Measurements from ENCODE around the gene CDC34. TPM values are rescaled to one million over a fixed set of nuclear protein-coding genes. Genes with fewer than 3 reads are reported as not detected.

The CDC34 gene
- total RNA-seq, 1 donor from 2014 or later, result 42.5 TPM

- H3K36me3 ChIP-seq, result no peaks in the 10 kb centered on the region
- Mint-ChIP-seq H3K27me3 (ENCODE audit: insufficient read depth, low read depth) (peaks cover 25% of the 10 kb centered on the region), H3K4me3 (no peak overlapping the region), H3K27ac (no peak overlapping the region), H3K9me3 (peaks cover 8% of the 10 kb centered on the region), H3K36me3 (peaks cover 7% of the 10 kb centered on the region), H3K4me1 (peaks cover 9% of the 10 kb centered on the region)
- no peaks in the 10 kb centered on the region for H3K79me2 ChIP-seq (ENCODE audit: low read depth)
- H2AFZ ChIP-seq (replicated peaks), result no peak overlapping the region
- H3F3A ChIP-seq (ENCODE audit: low read depth), result peaks cover 23% of the 10 kb centered on the region
- H3K27me3 ChIP-seq, result peaks cover 58% of the 10 kb centered on the region
- no peak for DNase-seq (ENCODE audit: low spot score)
- no peaks in the 10 kb centered on the region for H3K9me3 ChIP-seq (ENCODE audit: low read depth)
- no peak overlapping the region for H3K27ac ChIP-seq
- H3K4me1 ChIP-seq, result no peaks in the 10 kb centered on the region
- no peak overlapping the region for H3K4me3 ChIP-seq
- peak overlapping the region; percentile 69 for H3K4me2 ChIP-seq
- H3K9ac ChIP-seq, result no peak overlapping the region
- TF ChIP-seq EZH2phosphoT487 (IDR thresholded peaks at IDR 0.05), result no peak
- TF ChIP-seq CTCF (IDR thresholded peaks at IDR 0.05), result no peak
- no peak for TF ChIP-seq EZH2 (IDR thresholded peaks at IDR 0.05)
- peaks cover 18% of the 10 kb centered on the region for H4K20me1 ChIP-seq (ENCODE audit: low read depth)
Observed at GRCh38 chr19:496986-497385, 34.6 kb upstream of the CDC34 start.

GRCh38 chr19:497491-497868, 34.1 kb upstream of the CDC34 start:
- Histone ChIP-seq H3K4me2 (peak overlapping the region; percentile 69), H3K9me3 (ENCODE audit: low read depth) (no peaks in the 10 kb centered on the region), H3K79me2 (ENCODE audit: low read depth) (no peaks in the 10 kb centered on the region), H3K36me3 (no peaks in the 10 kb centered on the region), H3K4me1 (no peaks in the 10 kb centered on the region), H3K27me3 (peaks cover 59% of the 10 kb centered on the region), H3K9ac (no peak overlapping the region), H4K20me1 (ENCODE audit: low read depth) (peaks cover 18% of the 10 kb centered on the region), H3K4me3 (peak overlapping the region; percentile 24), H3F3A (ENCODE audit: low read depth) (peaks cover 20% of the 10 kb centered on the region), H3K27ac (no peak overlapping the region), H2AFZ (replicated peaks) (no peak overlapping the region)
- H3K9me3 Mint-ChIP-seq, result peaks cover 8% of the 10 kb centered on the region
- peaks cover 10% of the 10 kb centered on the region for H3K4me1 Mint-ChIP-seq
- H3K27me3 Mint-ChIP-seq (ENCODE audit: insufficient read depth, low read depth), result peaks cover 27% of the 10 kb centered on the region
- H3K27ac Mint-ChIP-seq, result no peak overlapping the region
- no peak for TF ChIP-seq EZH2 (IDR thresholded peaks at IDR 0.05)
- TF ChIP-seq EZH2phosphoT487 (IDR thresholded peaks at IDR 0.05), result peak; percentile 74
- no peak for DNase-seq (ENCODE audit: low spot score)
- H3K4me3 Mint-ChIP-seq, result no peak overlapping the region
- peaks cover 7% of the 10 kb centered on the region for H3K36me3 Mint-ChIP-seq

- H3K9ac ChIP-seq, result no peak overlapping the region
- Mint-ChIP-seq H3K4me3 (peak overlapping the region; percentile 60), H3K4me1 (peaks cover 13% of the 10 kb centered on the region), H3K27ac (no peak overlapping the region), H3K36me3 (peaks cover 7% of the 10 kb centered on the region), H3K9me3 (peaks cover 6% of the 10 kb centered on the region), H3K27me3 (ENCODE audit: insufficient read depth, low read depth) (peaks cover 27% of the 10 kb centered on the region)
- H3K36me3 ChIP-seq, result no peaks in the 10 kb centered on the region
- H2AFZ ChIP-seq (replicated peaks), result no peak overlapping the region
- no peak overlapping the region for H3K27ac ChIP-seq
- H3K4me1 ChIP-seq, result no peaks in the 10 kb centered on the region
- H3K79me2 ChIP-seq (ENCODE audit: low read depth), result no peaks in the 10 kb centered on the region
- peaks cover 20% of the 10 kb centered on the region for H3F3A ChIP-seq (ENCODE audit: low read depth)
- DNase-seq (ENCODE audit: low spot score), result no peak
- H3K9me3 ChIP-seq (ENCODE audit: low read depth), result no peaks in the 10 kb centered on the region
- H3K4me2 ChIP-seq, result peak overlapping the region; percentile 69
- H3K4me3 ChIP-seq, result peak overlapping the region; percentile 24
- H4K20me1 ChIP-seq (ENCODE audit: low read depth), result peaks cover 18% of the 10 kb centered on the region
- peaks cover 63% of the 10 kb centered on the region for H3K27me3 ChIP-seq
- peak; percentile 83 for TF ChIP-seq EZH2phosphoT487 (IDR thresholded peaks at IDR 0.05)
- TF ChIP-seq EZH2 (IDR thresholded peaks at IDR 0.05), result peak; percentile 85
- TF ChIP-seq CTCF (IDR thresholded peaks at IDR 0.05), result no peak
Observed at GRCh38 chr19:497869-498510, 33.6 kb upstream of the CDC34 start.

- Histone ChIP-seq H3F3A (ENCODE audit: low read depth) (peaks cover 20% of the 10 kb centered on the region), H4K20me1 (ENCODE audit: low read depth) (peaks cover 18% of the 10 kb centered on the region), H3K4me2 (no peak overlapping the region), H3K4me1 (no peaks in the 10 kb centered on the region), H3K27me3 (peaks cover 63% of the 10 kb centered on the region), H3K36me3 (no peaks in the 10 kb centered on the region), H3K4me3 (no peak overlapping the region), H3K79me2 (ENCODE audit: low read depth) (no peaks in the 10 kb centered on the region), H3K9me3 (ENCODE audit: low read depth) (no peaks in the 10 kb centered on the region), H2AFZ (replicated peaks) (no peak overlapping the region), H3K9ac (no peak overlapping the region), H3K27ac (no peak overlapping the region)
- peaks cover 7% of the 10 kb centered on the region for H3K36me3 Mint-ChIP-seq
- H3K27me3 Mint-ChIP-seq (ENCODE audit: insufficient read depth, low read depth), result peaks cover 27% of the 10 kb centered on the region
- TF ChIP-seq CTCF (IDR thresholded peaks at IDR 0.05), result no peak
- TF ChIP-seq EZH2 (IDR thresholded peaks at IDR 0.05), result no peak
- TF ChIP-seq EZH2phosphoT487 (IDR thresholded peaks at IDR 0.05), result no peak
- H3K27ac Mint-ChIP-seq, result no peak overlapping the region
- no peak for DNase-seq (ENCODE audit: low spot score)
- H3K9me3 Mint-ChIP-seq, result peaks cover 5% of the 10 kb centered on the region
- H3K4me1 Mint-ChIP-seq, result peaks cover 12% of the 10 kb centered on the region
- peak overlapping the region; percentile 60 for H3K4me3 Mint-ChIP-seq
Observed at GRCh38 chr19:498511-498891, 33.1 kb upstream of the CDC34 start.

Measured in neural progenitor cell (in vitro differentiated cells).